HG03159 (cell line): Measurements from ENCODE around the gene FAM174B.

Experiments
- ATAC-seq: cut with Tn5 transposase; IDR thresholded peaks from one replicate; pipeline ENCODE4 v1.9.1; 2021; ENCODE audit warnings: mild to moderate bottlenecking, moderate library complexity; ENCODE audit not compliant: unreplicated experiment

The FAM174B gene

GRCh38 chr15:92643849-92644815, 11.4 kb downstream of the FAM174B start:
- no peak for ATAC-seq

- ATAC-seq, result no peak
These were observed 16.7 kb downstream of the FAM174B start for GRCh38 chr15:92638709-92639365.

- no peak for ATAC-seq
These were observed 17.3 kb downstream of the FAM174B start for GRCh38 chr15:92638291-92638708.

GRCh38 chr15:92637626-92638025, 17.9 kb downstream of the FAM174B start:
- no peak for ATAC-seq

GRCh38 chr15:92636908-92637481, 18.6 kb downstream of the FAM174B start:
- ATAC-seq, result no peak

- ATAC-seq, result no peak
These were observed 19.1 kb downstream of the FAM174B start for GRCh38 chr15:92636401-92636907.

GRCh38 chr15:92634671-92635201, 20.8 kb downstream of the FAM174B start:
- no peak for ATAC-seq

- ATAC-seq, result no peak
These were observed 21.5 kb downstream of the FAM174B start for GRCh38 chr15:92634060-92634459.

- no peak for ATAC-seq
These were observed 22.2 kb downstream of the FAM174B start for GRCh38 chr15:92633418-92633817.

GRCh38 chr15:92633001-92633400, 22.6 kb downstream of the FAM174B start:
- no peak for ATAC-seq

GRCh38 chr15:92631721-92632120, 23.9 kb downstream of the FAM174B start:
- ATAC-seq, result no peak

- ATAC-seq, result no peak
These were observed 25.5 kb downstream of the FAM174B start for GRCh38 chr15:92629975-92630626.

- ATAC-seq, result no peak
These were observed 26.1 kb downstream of the FAM174B start for GRCh38 chr15:92629276-92629974.

GRCh38 chr15:92627014-92627413, 28.6 kb downstream of the FAM174B start:
- no peak for ATAC-seq

GRCh38 chr15:92625251-92625980, 30.2 kb downstream of the FAM174B start:
- ATAC-seq, result peak; percentile 79

- no peak for ATAC-seq
These were observed 31.1 kb downstream of the FAM174B start for GRCh38 chr15:92624401-92624991.

- ATAC-seq, result no peak
These were observed 32.1 kb downstream of the FAM174B start for GRCh38 chr15:92623435-92623834.

- no peak for ATAC-seq
These were observed 33.5 kb downstream of the FAM174B start for GRCh38 chr15:92621972-92622533.

- no peak for ATAC-seq
These were observed 34.6 kb downstream of the FAM174B start for GRCh38 chr15:92620991-92621390.
